Myocyte (in vitro differentiated cells): Measurements from ENCODE around the gene STARD8. TPM values are rescaled to one million over a fixed set of nuclear protein-coding genes. Genes with fewer than 3 reads are reported as not detected.
A peak's percentile ranks its signal among the peaks of the same experiment; 100 is the strongest.
"Not testable (repeated sequence)": the region's sequence is repeated elsewhere in the genome, so short reads cannot be mapped to it uniquely, and the experiment has no call there.

Experiments used
- DNase-seq: peaks from one replicate; pipeline ENCODE4 v3.0.0-alpha.2; 2012; ENCODE audit warnings: low read depth
- polyA plus RNA-seq: library from polyadenylated mRNA; unstranded; fragments of >200 nt; gene quantifications from one replicate; pipeline ENCODE4 v1.2.1, GENCODE V29; 2012; ENCODE audit warnings: missing spikeins
- total RNA-seq: library from RNA; depleted of rRNA; stranded (reverse); fragments of >200 nt; gene quantifications from 2 replicates; pipeline ENCODE4 v1.2.3, GENCODE V29; 2014

The STARD8 gene, protein sequence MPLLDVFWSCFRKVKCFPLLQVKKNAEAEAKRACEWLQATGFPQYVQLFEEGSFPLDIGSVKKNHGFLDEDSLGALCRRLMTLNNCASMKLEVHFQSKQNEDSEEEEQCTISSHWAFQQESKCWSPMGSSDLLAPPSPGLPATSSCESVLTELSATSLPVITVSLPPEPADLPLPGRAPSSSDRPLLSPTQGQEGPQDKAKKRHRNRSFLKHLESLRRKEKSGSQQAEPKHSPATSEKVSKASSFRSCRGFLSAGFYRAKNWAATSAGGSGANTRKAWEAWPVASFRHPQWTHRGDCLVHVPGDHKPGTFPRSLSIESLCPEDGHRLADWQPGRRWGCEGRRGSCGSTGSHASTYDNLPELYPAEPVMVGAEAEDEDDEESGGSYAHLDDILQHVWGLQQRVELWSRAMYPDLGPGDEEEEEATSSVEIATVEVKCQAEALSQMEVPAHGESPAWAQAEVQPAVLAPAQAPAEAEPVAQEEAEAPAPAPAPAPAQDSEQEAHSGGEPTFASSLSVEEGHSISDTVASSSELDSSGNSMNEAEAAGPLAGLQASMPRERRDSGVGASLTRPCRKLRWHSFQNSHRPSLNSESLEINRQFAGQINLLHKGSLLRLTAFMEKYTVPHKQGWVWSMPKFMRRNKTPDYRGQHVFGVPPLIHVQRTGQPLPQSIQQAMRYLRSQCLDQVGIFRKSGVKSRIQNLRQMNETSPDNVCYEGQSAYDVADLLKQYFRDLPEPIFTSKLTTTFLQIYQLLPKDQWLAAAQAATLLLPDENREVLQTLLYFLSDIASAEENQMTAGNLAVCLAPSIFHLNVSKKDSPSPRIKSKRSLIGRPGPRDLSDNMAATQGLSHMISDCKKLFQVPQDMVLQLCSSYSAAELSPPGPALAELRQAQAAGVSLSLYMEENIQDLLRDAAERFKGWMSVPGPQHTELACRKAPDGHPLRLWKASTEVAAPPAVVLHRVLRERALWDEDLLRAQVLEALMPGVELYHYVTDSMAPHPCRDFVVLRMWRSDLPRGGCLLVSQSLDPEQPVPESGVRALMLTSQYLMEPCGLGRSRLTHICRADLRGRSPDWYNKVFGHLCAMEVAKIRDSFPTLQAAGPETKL
- total RNA-seq, result 3.3 and 3.4 TPM in 2 replicates
- 1.1 TPM for polyA plus RNA-seq

DNA sequence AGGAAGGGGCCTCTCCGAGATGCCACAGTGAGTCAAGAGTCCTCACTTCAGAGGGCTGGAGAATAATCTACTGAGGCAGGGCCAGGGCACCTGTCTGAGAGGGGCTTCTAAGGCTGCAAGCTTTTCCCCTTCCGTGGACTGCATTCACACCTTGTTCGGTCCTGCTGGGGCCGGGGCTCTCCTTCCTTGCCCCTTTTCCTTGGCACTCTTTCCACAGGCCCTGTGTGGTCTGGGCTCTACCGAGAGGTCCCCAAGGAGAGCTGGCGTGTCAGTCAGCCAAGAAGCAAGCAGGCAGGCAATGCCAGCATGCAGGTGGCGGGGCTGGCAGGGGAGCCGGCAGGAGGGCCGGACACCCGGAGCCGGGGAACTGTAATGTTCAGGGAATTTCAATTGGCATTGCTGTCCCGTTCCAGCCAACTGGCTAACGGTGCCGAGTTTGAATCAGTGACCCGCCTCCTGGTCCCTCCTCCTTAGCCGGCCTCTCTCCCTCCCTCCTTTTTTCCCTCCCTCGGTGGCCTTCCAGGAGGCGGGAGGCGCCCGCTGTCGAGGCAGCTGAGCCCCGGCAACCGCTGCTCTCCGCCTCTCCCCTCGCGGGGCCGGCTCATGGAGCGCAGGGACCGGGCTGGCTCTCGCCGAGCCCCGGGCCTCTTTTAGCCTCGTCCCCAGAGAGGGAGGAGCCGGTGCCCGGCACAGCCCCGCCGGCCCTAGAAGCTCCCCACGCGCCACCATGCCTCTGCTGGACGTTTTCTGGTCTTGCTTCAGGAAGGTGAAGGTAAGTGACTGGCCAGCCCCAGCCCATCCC lies at the start of gene STARD8:
Gene STARD8, plus strand, starts transcription at position 511 of the 802 bp plus-strand sequence. Its CDS starts 217 bp downstream, at position 728.
- DNase-seq, result peak; percentile 61

DNA sequence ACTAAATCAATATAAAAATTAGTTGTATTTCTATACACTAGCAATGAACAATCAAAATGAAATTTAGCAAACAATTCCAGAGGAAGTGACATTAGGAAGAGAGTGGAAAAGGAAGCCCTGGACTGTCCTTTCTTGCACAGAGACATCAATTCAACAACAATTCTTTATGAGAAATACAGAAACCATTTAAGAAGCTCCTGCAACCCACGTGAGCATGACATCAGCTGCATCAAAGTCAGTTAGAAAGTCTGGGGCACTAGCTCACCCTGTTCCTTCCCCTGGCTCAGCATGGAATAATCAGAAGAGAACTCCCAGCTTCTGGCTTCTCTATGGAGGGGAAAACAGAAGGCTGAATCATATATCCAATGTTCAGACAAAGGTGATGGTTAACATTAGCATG lies 48.6 kb upstream of the STARD8 start:
- no peak for DNase-seq

DNA sequence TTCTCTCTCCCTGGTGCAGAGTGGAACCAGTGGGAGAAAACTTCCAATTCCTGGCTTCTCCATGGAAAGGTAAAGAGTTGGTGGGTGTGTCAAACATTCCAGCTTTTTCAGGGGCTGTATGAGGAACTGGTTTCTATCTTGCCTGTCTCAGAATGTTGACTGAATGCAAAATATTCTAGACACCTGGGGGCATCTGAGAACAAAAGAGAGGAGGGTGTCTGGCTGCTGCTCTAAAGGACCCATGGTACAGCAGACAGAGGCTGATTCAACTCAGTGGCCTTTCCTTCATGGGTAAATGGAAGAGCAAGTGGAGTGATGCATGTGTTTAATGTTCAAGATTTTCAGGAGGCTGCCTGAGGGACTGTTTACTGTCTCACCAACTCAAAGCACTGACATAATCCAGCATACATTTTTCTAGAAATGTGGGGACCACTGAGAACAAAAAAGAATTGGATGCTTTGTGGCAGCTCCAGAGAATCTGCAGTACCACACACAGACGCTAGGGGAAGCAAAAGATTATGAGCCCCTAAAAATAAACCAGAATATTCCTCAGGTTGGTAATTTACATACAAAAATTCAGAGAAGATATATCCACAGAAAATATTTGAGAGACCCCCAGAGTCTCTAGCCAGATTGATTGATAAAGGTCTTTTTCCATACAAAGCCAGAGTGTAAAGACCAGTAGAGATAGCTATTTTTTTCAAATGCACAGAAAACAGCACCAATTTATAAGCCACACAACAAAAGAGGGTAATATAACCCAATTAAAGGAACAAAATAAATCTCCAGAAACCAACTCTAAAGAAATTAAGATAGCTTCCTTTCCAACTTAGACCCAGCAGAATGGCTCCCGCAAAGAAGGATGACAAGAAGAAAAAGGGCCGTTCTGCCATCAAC lies 48.0 kb upstream of the STARD8 start:
- DNase-seq, result peak; percentile 18

DNA sequence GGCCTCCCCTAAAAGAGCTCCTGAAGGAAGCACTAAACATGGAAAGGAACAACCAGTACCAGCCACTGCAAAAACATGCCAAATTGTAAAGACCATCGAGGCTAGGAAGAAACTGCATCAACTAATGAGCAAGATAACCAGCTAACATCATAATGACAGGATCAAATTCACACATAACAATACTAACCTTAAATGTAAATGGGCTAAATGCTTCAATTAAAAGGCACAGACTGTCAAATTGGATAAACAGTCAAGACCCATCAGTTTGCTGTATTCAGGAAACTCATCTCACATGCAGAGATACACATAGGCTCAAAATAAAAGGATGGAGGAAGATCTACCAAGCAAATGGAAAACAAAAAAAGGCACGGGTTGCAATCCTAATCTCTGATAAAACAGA lies 43.2 kb upstream of the STARD8 start:
- DNase-seq, result not testable (repeated sequence)

DNA sequence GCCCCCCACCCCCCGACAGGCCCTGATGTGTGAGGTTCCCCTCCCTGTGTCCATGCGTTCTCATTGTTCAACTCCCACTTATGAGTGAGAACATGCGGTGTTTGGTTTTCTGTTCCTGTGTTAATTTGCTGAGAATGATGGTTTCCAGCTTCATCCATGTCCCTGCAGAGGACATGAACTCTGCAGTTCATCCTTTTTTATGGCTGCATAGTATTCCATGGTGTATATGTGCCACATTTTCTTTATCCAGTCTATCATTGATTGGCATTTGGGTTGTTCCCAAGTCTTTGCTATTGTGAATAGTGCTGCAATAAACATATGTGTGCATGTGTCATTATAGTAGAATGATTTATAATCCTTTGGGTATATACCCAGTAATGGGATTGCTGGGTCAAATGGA lies 32.7 kb upstream of the STARD8 start:
- not testable (repeated sequence) for DNase-seq

DNA sequence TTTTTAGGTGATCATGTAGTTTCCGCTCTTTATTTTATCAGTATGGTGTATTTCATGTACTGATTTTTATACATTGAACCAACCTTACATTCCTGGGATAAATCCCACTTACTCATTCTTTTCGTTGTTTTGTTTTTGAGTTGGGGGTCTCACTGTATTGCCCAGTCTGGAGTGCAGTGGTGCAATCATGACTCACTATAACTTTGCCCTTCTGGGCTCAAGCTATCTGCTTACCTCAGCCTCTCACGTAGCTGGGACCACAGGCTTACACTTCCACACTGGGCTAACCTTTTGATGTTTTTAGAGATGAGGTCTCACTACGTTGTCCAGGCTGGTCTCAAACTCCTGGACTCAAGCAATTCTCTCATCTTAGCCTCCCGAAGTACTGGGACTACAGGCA lies 19.5 kb upstream of the STARD8 start:
- no peak for DNase-seq

DNA sequence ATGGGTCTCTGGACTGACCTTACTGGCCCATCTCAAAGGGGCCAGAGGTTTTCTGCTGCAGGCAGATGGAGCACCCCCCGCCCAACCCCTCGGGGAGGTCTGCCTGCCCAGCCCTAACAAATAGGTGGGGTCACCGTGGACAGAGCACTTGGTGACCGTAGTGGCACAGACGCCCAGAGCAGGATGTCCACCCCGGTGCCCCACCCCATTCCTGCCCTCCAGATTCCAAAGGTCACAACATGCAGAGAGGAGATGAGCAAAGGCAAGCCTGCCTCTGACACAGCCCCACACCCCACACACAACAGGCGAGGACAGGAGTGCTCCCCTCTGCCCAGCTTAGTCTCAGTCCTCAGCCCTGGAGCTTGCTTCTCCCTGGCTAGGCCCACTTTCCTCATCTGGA lies 17.5 kb upstream of the STARD8 start:
- DNase-seq, result not testable (repeated sequence)

DNA sequence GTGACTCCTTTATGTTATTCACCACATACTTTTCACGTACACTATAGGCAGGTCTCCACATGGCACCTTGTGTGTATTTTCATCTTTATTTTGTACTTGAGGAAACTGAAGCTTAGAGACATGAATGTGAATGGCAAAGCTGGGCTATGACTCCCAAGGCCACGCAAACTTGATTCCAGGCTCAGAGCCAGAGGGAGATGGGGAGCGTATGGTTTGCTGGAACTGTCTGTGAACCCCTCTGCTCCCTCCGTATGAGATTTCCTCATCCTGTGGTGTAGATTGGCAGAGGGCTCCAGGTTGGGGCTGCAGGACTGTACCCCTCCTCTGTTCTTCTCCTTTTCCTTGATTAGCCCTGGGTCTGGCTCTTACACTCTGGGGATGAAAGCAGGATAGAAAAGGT lies 16.1 kb upstream of the STARD8 start:
- no peak for DNase-seq

DNA sequence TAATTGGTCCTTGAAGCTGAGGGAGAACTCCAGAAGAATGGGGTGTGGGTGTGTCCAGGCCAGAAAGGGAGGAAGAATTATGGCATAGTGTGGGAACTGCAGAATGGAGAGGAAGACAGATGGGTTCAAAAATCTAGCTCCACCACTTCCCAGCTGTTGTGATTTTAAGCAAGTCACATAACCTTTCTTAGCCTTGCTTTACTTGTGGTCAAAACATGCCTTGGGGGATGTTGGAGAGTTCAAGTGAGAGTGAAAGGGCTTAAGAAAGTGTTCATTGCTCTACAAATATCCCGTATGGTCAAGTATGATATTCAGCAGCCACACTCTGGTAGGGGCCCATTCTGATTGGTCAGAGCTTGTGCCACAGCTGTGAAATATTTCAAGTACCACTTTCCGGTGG lies 15.0 kb upstream of the STARD8 start:
- peak; percentile 47 for DNase-seq

DNA sequence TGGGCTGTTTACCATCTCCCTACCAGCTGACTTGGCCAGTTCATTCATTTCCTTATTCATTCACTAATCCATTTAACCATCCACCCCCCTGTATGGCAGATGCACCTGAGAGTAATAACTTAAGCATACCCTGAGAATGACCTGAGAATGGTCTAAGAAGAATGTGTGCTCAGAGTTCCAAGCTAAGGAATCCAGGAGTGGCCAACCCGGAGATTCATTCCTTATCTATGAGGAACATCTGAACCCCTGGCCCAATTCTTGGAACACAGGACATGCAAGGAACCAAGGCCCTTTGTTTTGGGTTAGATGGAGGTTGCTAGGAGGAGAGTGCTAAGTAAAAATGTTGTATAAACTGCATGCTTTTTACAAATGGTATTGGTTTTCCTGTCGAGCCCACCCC lies 13.5 kb upstream of the STARD8 start:
- no peak for DNase-seq

DNA sequence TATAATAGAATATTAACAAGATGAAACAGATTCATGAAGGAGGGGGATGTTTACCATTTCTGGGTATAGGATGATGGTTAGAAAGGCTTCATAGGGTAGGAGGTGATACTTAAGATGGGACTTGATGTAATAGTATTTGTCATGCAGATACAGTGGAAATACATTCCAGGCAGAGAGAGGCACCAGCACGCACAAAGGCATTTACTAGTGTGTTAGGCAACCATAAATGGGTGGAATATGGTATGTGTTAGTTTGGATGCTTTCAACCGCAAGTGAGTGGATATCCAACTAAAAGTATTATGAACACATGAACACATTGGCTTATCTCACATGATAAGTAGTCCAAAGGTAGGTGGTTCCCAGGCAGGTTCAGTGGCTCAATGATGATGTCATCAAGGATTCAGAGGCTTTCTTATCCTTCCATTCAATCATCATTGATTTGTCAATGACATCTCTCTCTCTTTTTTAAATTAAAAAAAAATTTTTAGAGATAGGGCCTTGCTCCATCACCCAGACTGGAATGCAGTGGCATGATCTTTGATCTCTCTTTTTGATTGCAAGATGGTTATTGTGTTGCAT lies 12.7 kb upstream of the STARD8 start:
- DNase-seq, result no peak

DNA sequence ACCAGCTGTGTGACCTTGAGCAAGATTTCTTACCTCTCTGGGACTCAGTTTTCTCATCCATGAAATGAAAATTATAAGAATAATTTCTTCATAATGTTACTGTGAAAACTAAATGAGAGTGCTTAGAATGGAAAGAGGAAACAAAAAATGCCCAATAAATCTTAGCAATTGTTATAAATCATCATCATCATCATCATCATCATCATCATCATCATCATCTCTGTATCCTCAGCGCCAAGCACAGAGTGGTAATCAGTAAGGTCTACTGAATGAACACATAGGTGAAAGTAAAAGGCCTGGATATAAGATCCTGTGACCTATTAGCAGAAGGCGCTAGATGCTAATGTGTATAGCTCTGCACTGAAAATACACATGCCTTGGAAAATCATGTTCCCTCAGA lies 6.8 kb upstream of the STARD8 start:
- no peak for DNase-seq

DNA sequence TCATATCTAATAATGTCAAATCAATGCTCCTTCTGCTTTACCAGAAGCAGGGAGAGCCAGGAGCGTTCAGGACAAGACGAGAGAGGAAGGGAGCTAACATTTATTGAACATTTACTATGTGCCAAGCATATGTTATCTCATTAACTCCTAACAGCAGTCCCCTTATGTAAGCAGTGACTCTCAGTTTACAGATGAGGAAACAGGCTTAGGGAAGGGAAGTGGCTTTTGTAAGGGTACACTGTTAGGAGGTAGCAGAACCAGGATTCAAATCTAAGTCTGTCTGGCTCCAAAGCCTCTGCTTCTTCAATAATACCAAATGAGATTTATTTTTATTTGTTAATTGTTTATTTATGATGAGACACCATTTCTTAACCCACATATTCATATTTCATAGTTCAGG lies 2.6 kb upstream of the STARD8 start:
- DNase-seq, result no peak

DNA sequence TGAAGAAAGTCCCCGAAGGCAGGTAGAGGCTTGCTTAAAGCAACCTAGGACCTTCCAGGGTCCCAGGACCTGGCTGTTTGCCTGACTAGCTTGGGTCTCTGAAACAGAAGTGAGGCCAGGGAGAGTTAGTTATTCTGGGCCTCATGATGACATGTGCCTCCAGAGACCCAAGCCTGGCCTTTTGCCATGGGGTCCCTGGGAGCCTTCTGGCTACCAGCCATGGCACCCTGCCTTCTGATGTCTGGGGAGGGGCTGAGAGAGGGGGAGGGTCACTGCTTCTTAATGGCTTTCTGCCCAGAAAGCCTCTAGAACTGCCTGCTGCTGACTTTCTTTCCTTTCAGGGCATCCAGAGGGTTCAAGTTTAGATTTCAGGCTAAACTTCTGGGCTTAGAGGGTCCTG lies 1.0 kb upstream of the STARD8 start:
- DNase-seq, result no peak

DNA sequence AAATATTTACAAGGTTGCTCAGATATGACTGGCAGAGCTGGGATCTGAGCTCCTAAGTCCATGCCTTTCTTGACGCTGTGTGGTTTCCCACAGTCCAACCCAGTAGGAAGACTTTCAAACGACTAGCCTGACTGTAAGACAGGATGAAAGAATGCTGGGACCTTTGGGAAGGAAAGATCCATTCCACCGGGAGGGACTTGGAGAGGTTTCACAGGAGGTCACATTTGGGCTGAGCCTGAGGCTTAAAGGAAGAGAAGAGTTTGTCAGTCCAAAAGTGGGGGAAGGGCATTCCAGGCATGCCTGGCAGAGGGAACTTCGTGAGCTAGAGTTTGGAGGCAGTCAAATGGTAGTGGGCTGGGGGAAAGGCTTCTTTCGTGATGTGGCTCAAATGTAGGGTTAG lies 1.5 kb downstream of the STARD8 start:
- peak; percentile 26 for DNase-seq

DNA sequence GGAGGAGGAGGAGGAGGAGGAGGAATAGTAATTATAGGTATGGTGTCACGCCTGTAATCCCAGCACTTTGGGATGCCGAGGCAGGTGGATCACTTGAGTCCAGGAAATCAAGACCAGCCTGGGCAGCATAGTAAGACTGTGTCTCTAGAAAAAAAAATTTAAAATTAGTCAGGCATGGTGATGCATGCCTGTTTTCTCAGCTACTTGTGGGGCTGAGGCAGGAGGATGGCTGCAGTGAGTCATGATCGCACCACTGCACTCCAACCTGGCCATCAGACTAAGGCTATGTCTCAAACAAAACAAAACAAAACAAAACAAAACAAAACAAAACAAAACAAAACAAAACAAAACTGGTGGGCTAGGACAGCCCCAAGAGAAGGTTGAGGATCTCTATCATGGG lies 3.0 kb downstream of the STARD8 start:
- no peak for DNase-seq

DNA sequence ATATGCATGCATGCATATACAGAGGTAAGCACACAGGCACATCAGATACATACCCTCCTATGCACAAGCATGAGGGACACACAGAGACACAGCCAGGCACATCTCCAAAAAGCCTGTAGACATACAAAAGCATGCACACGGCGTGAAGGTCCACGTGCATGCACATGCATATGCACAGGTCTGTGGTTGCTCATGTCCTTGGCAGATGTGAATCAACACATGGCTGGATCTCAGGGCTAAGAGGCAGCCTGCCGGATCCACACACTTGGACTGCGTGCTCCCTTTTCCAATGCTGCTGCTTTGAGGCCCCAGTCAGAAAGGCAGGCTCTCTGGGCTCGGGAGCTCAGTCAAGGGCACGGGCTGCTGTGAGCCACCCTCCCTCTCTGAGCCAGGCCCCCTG lies 3.6 kb downstream of the STARD8 start:
- no peak for DNase-seq

DNA sequence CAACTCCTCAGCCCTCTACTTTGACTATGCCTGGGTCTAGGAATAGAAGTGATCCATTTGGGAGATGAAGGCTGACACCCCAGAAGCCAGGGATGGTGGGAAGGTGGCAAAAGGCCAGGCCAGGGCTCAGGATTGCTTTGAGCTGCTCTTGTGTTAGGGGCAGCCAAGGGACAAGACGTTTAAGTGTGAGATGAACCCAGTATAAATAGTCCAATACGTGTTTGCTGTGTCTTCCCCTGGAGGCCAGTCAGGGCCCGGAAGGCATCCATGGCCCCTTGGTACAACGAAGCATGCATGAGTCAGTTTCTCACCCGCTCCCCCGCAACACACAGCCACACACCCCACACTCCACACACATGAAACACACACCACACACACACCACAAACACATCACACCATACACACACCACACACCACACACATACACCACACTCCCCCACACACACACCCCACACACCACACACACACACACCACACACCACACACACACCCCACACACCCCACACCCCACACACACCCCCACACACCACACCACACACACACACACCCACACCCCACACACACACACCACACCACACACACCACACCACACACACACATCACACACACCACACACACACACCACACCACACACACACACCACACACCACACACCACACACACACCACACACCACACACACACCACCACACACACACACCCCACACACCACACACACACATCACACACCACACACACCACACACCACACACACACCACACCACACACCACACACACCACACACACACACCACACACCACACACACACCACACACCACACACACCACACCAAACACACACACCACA lies 5.1 kb downstream of the STARD8 start:
- DNase-seq, result no peak

DNA sequence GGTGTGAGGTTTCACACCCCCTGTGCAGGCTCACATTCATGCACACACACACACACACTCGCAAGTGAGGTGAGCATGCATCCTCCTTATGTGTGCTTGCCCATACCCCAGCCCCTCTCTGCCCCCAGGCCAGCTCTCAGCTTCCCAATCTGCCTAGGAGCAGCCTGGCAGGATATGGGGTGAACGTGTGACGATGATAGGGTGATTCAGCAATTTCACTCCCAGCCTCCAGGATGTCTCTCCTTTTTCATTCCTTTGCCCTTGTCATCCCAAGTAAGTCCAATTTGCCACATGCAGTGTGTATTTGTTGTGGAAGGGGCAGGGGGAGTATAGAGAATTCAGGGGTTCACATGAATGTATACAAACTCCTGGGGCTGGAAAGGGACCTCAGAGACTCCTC lies 7.2 kb downstream of the STARD8 start:
- DNase-seq, result no peak
